UCSD-AML1 (cell line): ENCODE measurements around the gene MERTK.
"Not testable (repeated sequence)": the region's sequence is repeated elsewhere in the genome, so short reads cannot be mapped to it uniquely, and the experiment has no call there.

Experiments used
- DNase-seq: peaks from one replicate; lab custom pipeline; 2025; ENCODE audit not compliant: unreplicated experiment; lab: John Stamatoyannopoulos, UW

The MERTK gene

GRCh38 chr2:111945444-111946293 lies 47.3 kb downstream of the MERTK start:
- no peak for DNase-seq

- no peak for DNase-seq
Measured at GRCh38 chr2:111946294-111947114, 48.1 kb downstream of the MERTK start.

- DNase-seq: no peak
Measured at GRCh38 chr2:111947219-111947618, 48.8 kb downstream of the MERTK start.

GRCh38 chr2:111948832-111949231 lies 50.4 kb downstream of the MERTK start:
- no peak for DNase-seq

GRCh38 chr2:111950236-111950635 lies 51.8 kb downstream of the MERTK start:
- no peak for DNase-seq

GRCh38 chr2:111951486-111951885 lies 53.1 kb downstream of the MERTK start:
- no peak for DNase-seq

- DNase-seq: no peak
Measured at GRCh38 chr2:111952871-111953452, 54.6 kb downstream of the MERTK start.

- no peak for DNase-seq
Measured at GRCh38 chr2:111954602-111955332, 56.4 kb downstream of the MERTK start.

- DNase-seq: no peak
Measured at GRCh38 chr2:111957872-111958354, 59.5 kb downstream of the MERTK start.

- no peak for DNase-seq
Measured at GRCh38 chr2:111958901-111959300, 60.5 kb downstream of the MERTK start.

- DNase-seq: no peak
Measured at GRCh38 chr2:111961663-111962062, 63.3 kb downstream of the MERTK start.

GRCh38 chr2:111963086-111963485 lies 64.7 kb downstream of the MERTK start:
- DNase-seq: not testable (repeated sequence)

GRCh38 chr2:111963508-111963907 lies 65.1 kb downstream of the MERTK start:
- not testable (repeated sequence) for DNase-seq

GRCh38 chr2:111965062-111965461 lies 66.7 kb downstream of the MERTK start:
- DNase-seq: no peak

GRCh38 chr2:111966241-111966640 lies 67.8 kb downstream of the MERTK start:
- DNase-seq: no peak

GRCh38 chr2:111967018-111967417 lies 68.6 kb downstream of the MERTK start:
- DNase-seq: no peak

GRCh38 chr2:111970453-111970852 lies 72.0 kb downstream of the MERTK start:
- DNase-seq: no peak

GRCh38 chr2:111972955-111973565 lies 74.7 kb downstream of the MERTK start:
- no peak for DNase-seq

GRCh38 chr2:111973701-111974100 lies 75.3 kb downstream of the MERTK start:
- no peak for DNase-seq

- no peak for DNase-seq
Measured at GRCh38 chr2:111975053-111975552, 76.7 kb downstream of the MERTK start.
